NT2/D1 (cell line): ENCODE results near the gene MSMB.

ENCODE experiments used
- SUZ12 ChIP-seq: IDR thresholded peaks from 2 replicates; pipeline ENCODE4 v1.6.1; 2011; ENCODE audit not compliant: insufficient read length, insufficient read depth; ENCODE audit errors: extremely low read depth
- YY1 ChIP-seq: IDR thresholded peaks from 2 replicates; pipeline ENCODE4 v1.6.1; 2011; ENCODE audit not compliant: insufficient read length, insufficient read depth

DNA sequence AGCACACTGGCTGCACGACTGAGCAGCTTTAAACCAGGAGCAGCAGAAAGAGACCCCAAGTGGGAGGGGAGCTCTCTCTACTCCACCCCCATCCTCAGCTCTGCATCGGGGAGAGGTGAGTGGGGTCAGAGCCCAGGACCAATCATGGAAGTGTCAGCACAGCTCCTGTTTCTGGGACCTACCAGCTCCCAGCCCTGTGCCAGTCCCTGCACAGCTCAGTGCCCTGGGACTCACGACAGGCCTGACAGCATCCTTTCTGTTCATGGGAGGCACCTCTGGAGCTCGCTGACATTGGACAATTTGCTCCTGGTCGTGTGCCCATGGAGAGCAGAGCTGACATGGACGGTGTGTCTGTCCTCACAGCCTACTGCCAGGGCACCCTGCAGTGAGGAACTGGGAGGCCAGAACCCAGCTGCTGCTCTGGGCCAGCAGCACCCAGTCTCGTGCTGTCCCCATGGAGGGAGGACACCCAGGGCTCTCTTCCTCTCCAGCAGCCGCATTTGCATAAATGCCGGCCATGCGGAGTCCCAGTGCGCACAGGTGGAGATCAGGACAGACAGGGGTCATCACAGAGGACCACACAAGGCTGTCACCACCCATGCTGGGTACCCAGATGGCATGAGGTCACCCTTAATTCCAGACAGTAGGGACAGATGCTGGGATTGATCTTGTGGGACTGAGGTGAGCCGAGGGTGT, 45.9 kb upstream of the MSMB start:
- TF ChIP-seq YY1 (no peak), SUZ12 (no peak)
